DMS 273 treated with DMSO at 0.1 percent for 48 hours (cell line): ENCODE data around the gene KLHDC9.

Experiments
- DNase-seq: peaks from one replicate; lab custom pipeline; 2025; lab: John Stamatoyannopoulos, UW

The KLHDC9 gene

GRCh38 chr1:161132410-161133219 lies 34.5 kb downstream of the KLHDC9 start, which contains the start of gene DEDD:
TSS of gene DEDD (minus strand) at chr1:161132667. CDS start at chr1:161124462, 8,205 bp downstream.
- DNase-seq = peak; percentile 93

- DNase-seq = no peak
Measured at GRCh38 chr1:161133220-161133740, 35.1 kb downstream of the KLHDC9 start.

- no peak for DNase-seq
Measured at GRCh38 chr1:161137881-161138280, 39.7 kb downstream of the KLHDC9 start.

- no peak for DNase-seq
Measured at GRCh38 chr1:161138431-161138830, 40.3 kb downstream of the KLHDC9 start.

GRCh38 chr1:161139766-161140165 lies 41.6 kb downstream of the KLHDC9 start:
- DNase-seq = no peak

- no peak for DNase-seq
Measured at GRCh38 chr1:161140755-161141400, 42.7 kb downstream of the KLHDC9 start.

GRCh38 chr1:161145832-161146231 lies 47.7 kb downstream of the KLHDC9 start:
- DNase-seq = no peak
